RWPE2 (cell line): ENCODE results near the gene GNB1L.
A peak's percentile ranks its signal among the peaks of the same experiment; 100 is the strongest.

ENCODE experiments used
- ATAC-seq: fragments of 200-7000 bp; cut with Tn5 transposase; 3 replicates; pipeline ENCODE4 v1.9.1; 2021; ENCODE audit warnings: low read depth
- DNase-seq: peaks from one replicate; pipeline ENCODE4 v3.0.0-alpha.2; 2020; ENCODE audit warnings: low spot score
- H3K27ac ChIP-seq: fragments of 450-650 bp; 2 replicates; pipeline ENCODE4 v1.5.1; 2017; ENCODE audit warnings: mild to moderate bottlenecking; ENCODE audit not compliant: poor library complexity, severe bottlenecking
- H3K27me3 ChIP-seq: fragments of 250-450 bp; sonication (Bioruptor Pico); 2 replicates; pipeline ENCODE4 v1.5.1; 2021; ENCODE audit warnings: mild to moderate bottlenecking, moderate library complexity; ENCODE audit not compliant: insufficient read depth, poor library complexity, severe bottlenecking
- H3K36me3 ChIP-seq: fragments of 250-450 bp; sonication (Bioruptor Pico); 2 replicates; pipeline ENCODE4 v1.5.1; 2020; ENCODE audit warnings: low read depth, mild to moderate bottlenecking, moderate library complexity
- H3K4me1 ChIP-seq: fragments of 250-450 bp; sonication (Bioruptor Pico); 2 replicates; pipeline ENCODE4 v1.5.1; 2021; ENCODE audit warnings: mild to moderate bottlenecking, moderate library complexity; ENCODE audit not compliant: insufficient read depth, poor library complexity, severe bottlenecking
- H3K4me3 ChIP-seq: fragments of 250-450 bp; sonication (Bioruptor Pico); 2 replicates; pipeline ENCODE4 v1.5.1; 2021; ENCODE audit warnings: mild to moderate bottlenecking, moderate library complexity; ENCODE audit not compliant: severe bottlenecking
- H3K9me3 ChIP-seq: fragments of 250-450 bp; sonication (Bioruptor Pico); 2 replicates; pipeline ENCODE4 v1.5.1; 2021; ENCODE audit warnings: mild to moderate bottlenecking, moderate library complexity; ENCODE audit not compliant: severe bottlenecking
- TF ChIP-seq, protein P1 (sequence below): fragments of 450-650 bp; IDR thresholded peaks from one replicate; pipeline ENCODE4 v1.5.1; 2017; ENCODE audit warnings: mild to moderate bottlenecking, moderate library complexity; ENCODE audit not compliant: poor library complexity, severe bottlenecking

The GNB1L gene

DNA sequence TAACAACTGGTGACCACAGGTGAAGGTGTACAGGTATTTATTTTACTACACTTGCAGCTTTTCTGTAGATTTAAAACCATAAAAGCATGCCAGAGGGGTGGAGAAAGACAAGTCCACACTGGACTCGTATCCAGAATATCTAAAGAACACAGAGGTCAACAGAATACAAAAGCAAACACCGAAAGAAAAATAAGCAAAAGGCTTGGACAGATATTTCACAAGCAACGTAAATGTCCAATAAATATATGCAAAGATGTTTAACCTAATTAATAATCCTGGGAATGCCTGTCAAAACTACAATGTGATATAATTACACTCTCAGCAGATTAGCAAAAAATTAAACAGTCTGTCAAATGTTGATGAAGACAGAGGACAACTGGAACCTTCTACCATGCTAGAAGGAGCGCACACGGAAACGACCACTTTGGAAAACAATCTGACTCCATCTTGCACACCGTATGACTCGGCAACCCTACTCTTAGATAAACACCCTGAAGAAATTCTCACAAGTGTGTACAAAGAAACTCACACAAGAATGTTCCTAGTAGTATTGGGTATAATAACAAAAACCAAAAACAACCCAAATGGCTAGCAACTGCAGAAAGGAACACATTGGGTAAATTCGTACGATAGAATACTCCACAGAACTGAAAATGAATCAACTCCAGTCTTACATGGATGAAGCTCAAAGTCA is 27.2 kb downstream of the GNB1L start:
- Histone ChIP-seq H3K4me3 (no peak overlapping the region), H3K27ac (no peak overlapping the region), H3K27me3 (no peaks in the 10 kb centered on the region), H3K36me3 (no peaks in the 10 kb centered on the region), H3K9me3 (no peaks in the 10 kb centered on the region), H3K4me1 (peaks cover 18% of the 10 kb centered on the region)
- DNase-seq (no peak), ATAC-seq (no peak)
- TF ChIP-seq, protein P1, sequence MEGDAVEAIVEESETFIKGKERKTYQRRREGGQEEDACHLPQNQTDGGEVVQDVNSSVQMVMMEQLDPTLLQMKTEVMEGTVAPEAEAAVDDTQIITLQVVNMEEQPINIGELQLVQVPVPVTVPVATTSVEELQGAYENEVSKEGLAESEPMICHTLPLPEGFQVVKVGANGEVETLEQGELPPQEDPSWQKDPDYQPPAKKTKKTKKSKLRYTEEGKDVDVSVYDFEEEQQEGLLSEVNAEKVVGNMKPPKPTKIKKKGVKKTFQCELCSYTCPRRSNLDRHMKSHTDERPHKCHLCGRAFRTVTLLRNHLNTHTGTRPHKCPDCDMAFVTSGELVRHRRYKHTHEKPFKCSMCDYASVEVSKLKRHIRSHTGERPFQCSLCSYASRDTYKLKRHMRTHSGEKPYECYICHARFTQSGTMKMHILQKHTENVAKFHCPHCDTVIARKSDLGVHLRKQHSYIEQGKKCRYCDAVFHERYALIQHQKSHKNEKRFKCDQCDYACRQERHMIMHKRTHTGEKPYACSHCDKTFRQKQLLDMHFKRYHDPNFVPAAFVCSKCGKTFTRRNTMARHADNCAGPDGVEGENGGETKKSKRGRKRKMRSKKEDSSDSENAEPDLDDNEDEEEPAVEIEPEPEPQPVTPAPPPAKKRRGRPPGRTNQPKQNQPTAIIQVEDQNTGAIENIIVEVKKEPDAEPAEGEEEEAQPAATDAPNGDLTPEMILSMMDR: no peak

DNA sequence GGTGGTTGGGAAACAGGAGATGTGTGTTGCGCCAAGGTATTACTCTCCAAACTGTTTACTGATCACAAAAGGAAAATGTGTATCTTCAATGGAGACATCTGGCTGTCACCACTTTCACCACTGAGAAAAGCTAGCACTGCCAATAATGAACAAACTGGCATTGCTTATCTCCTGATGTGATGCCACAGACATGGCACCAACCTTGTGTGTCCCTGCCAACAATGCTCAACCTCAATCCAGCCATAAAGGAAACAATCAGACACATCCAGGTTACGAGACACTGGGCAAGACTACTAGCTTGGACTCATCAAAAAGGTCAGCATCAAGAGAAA is 28.1 kb downstream of the GNB1L start:
- TF ChIP-seq, protein P1: no peak
- ATAC-seq: no peak
- no peaks in the 10 kb centered on the region for H3K36me3 ChIP-seq
- H3K4me3 ChIP-seq: no peak overlapping the region
- H3K4me1 ChIP-seq: peaks cover 18% of the 10 kb centered on the region
- no peaks in the 10 kb centered on the region for H3K9me3 ChIP-seq
- H3K27ac ChIP-seq: no peak overlapping the region
- H3K27me3 ChIP-seq: no peaks in the 10 kb centered on the region
- DNase-seq: no peak

DNA sequence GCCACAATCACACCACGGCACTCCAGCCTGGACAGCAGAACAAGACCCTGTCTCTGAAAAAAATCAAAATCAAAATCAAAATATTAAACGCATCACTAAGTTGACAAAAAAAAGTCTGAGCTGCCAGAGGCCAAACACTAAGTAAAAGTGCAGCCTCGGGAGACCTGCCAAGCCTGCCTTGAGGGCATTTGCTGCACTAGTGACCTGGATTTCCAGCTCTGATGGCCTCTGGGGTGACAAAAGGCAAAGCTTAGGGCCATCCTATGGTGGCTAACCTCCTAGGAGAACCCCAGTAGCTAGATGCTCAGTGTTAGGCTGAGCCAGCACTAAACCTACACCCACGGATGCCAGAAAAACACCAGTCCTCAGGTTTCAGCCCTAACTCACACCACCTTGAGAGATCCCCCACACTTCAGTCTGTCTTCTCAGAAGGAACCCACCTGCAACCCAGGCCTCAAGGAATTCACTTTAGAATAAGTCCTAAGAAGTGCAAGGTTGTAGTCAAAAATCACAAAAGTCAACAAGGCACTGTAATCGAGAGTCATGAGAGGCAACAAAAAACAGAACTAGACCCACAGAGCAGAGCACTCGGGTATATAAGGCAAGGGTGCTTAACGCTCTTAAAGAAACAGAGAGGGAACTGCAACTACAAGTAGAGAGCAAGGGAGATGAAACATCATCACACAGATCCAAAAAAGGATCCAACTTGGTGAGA is 28.6 kb downstream of the GNB1L start:
- TF ChIP-seq, protein P1: no peak
- no peak for DNase-seq
- no peaks in the 10 kb centered on the region for H3K9me3 ChIP-seq
- ATAC-seq: no peak
- H3K36me3 ChIP-seq: no peaks in the 10 kb centered on the region
- peaks cover 18% of the 10 kb centered on the region for H3K4me1 ChIP-seq
- H3K27me3 ChIP-seq: no peaks in the 10 kb centered on the region
- H3K27ac ChIP-seq: no peak overlapping the region
- no peak overlapping the region for H3K4me3 ChIP-seq

DNA sequence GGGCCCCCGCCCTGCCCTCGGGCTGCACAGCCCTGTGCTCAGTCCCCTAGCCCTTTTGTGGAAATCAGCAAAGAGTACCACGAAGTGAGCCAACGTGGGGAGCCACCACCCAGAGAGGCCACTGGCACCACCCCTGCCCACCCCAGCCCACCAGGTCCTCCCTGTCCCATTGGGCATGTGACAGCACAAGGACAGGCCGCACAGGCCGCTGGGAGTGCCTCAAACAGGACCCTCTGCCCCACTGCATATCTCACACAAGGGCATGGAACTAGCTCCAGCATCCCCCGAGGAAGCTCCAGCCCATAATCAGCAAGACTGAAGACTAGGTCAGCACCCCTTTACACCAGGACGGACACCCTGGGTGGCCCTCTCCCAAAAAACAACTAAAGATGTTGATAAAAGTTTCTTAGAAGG is 29.7 kb downstream of the GNB1L start:
- no peak for ATAC-seq
- H3K4me1 ChIP-seq: peaks cover 18% of the 10 kb centered on the region
- peak overlapping the region; percentile 12 for H3K27ac ChIP-seq

More for the DNA sequence above, 29.7 kb downstream of the GNB1L start:
- no peak for DNase-seq
- H3K9me3 ChIP-seq: no peaks in the 10 kb centered on the region
- no peak overlapping the region for H3K4me3 ChIP-seq
- no peaks in the 10 kb centered on the region for H3K36me3 ChIP-seq
- TF ChIP-seq, protein P1: no peak
- H3K27me3 ChIP-seq: no peaks in the 10 kb centered on the region
